T-cell (primary cell): Measurements from ENCODE around the gene LRRC72. TPM values are rescaled to one million over a fixed set of nuclear protein-coding genes. Genes with fewer than 3 reads are reported as not detected.

Experiments used
- ATAC-seq, 4 experiments: fragments of 200-7000 bp in 3 of 4; fragments of 150-1000 bp in 1 of 4; cut with Tn5 transposase; replicated peaks in 1 of 4; 1 replicate in 3 of 4; 2 replicates in 1 of 4; pipeline ENCODE4 v1.10.0; 2021; ENCODE audit warnings: moderate library complexity in 3 of 4, mild to moderate bottlenecking in 2 of 4, moderate number of reproducible peaks in 1 of 4
- CTCF ChIA-PET, 2 donors: fragments of 300-600 bp; sonication (Branson Sonifier 250); formaldehyde crosslinking; loops; one replicate each; lab custom pipeline; 2022; ENCODE audit warnings: antibody characterized with exemption in 2 of 2; lab: Charles Lee
- POLR2A ChIA-PET, 2 donors: fragments of 300-600 bp; sonication (Branson Sonifier 250); formaldehyde crosslinking; loops; one replicate each; lab custom pipeline; 2022; ENCODE audit warnings: antibody characterized with exemption in 2 of 2; lab: Charles Lee
- DNase-seq, 35 experiments: peaks; one replicate each; pipeline versions ENCODE4 v3.0.0 to v3.0.0-alpha.2; 2013 to 2023
- H3K27ac ChIP-seq: one replicate; pipeline ENCODE4 v1.5.1; 2013; ENCODE audit warnings: low read length
- H3K27me3 ChIP-seq, 2 experiments: replicated peaks in 1 of 2; 1 replicate in 1 of 2; 2 replicates in 1 of 2; pipeline versions ENCODE4 v1.6.1 to v1.7.0; 2013; ENCODE audit warnings: low read length in 1 of 2, mixed read lengths in 1 of 2; ENCODE audit not compliant: control insufficient read depth in 2 of 2, insufficient read depth in 2 of 2; ENCODE audit errors: extremely low read depth in 1 of 2
- H3K36me3 ChIP-seq, 2 donors: 1 replicate in 1 of 2; 2 replicates in 1 of 2; pipeline versions ENCODE4 v1.6.1 to v1.7.0; 2013; ENCODE audit warnings: low read length in 1 of 2; ENCODE audit not compliant: control insufficient read depth in 2 of 2, insufficient read depth in 1 of 2; ENCODE audit errors: extremely low read depth in 1 of 2
- H3K4me1 ChIP-seq, 2 experiments: 1 replicate in 1 of 2; 2 replicates in 1 of 2; pipeline versions ENCODE4 v1.6.1 to v1.7.0; 2013; ENCODE audit warnings: low read length in 2 of 2, mixed read lengths in 1 of 2; ENCODE audit not compliant: insufficient read depth in 2 of 2, control insufficient read depth in 1 of 2; ENCODE audit errors: extremely low read depth in 1 of 2
- H3K4me3 ChIP-seq, 2 donors: 1 replicate in 1 of 2; 2 replicates in 1 of 2; pipeline versions ENCODE4 v1.5.1 to v1.7.0; 2013; ENCODE audit warnings: mild to moderate bottlenecking in 2 of 2, low read length in 1 of 2, moderate library complexity in 1 of 2; ENCODE audit not compliant: control insufficient read depth in 1 of 2; ENCODE audit errors: extremely low read depth in 1 of 2
- H3K9me3 ChIP-seq: 2 replicates; pipeline ENCODE4 v1.7.0; 2013
- H3K27ac Mint-ChIP-seq, 2 donors: one replicate each; pipeline ENCODE4 v1.8.0; 2020 to 2021; ENCODE audit warnings: mild to moderate bottlenecking in 2 of 2, mixed read lengths in 2 of 2
- H3K27me3 Mint-ChIP-seq, 2 donors: one replicate each; pipeline ENCODE4 v1.8.0; 2021 to 2022; ENCODE audit warnings: mixed read lengths in 2 of 2
- H3K36me3 Mint-ChIP-seq: one replicate; pipeline ENCODE4 v1.8.0; 2021; ENCODE audit warnings: mixed read lengths
- H3K4me1 Mint-ChIP-seq, 3 donors: one replicate each; pipeline ENCODE4 v1.8.0; 2020 to 2022; ENCODE audit warnings: mixed read lengths in 3 of 3, mild to moderate bottlenecking in 1 of 3
- H3K4me3 Mint-ChIP-seq, 3 donors: one replicate each; pipeline ENCODE4 v1.8.0; 2020 to 2022; ENCODE audit warnings: mild to moderate bottlenecking in 3 of 3, mixed read lengths in 3 of 3, moderate library complexity in 3 of 3
- H3K9me3 Mint-ChIP-seq, 3 donors: one replicate each; pipeline ENCODE4 v1.8.0; 2020 to 2022; ENCODE audit warnings: mixed read lengths in 3 of 3
- WGBS: methylation state at CpG from one replicate; pipeline ENCODE4 v1.1.5; 2013; ENCODE audit warnings: missing lambda C conversion rate; ENCODE audit not compliant: insufficient coverage; 5-methylcytosine and 5-hydroxymethylcytosine counted together
- total RNA-seq, 35 experiments: library from RNA in 6 of 35; stranded (reverse) in 6 of 35; fragments of 120-200 nt in 1 of 35; gene quantifications; one replicate each; pipeline versions ENCODE4 v1.2.1 to v1.2.4 and lab custom pipeline; 2013 to 2026

Gene LRRC72
- total RNA-seq, 5 donors from 2014 or later (not counting 1 experiment from before 2014, with no cell fraction given), result not detected

DNA sequence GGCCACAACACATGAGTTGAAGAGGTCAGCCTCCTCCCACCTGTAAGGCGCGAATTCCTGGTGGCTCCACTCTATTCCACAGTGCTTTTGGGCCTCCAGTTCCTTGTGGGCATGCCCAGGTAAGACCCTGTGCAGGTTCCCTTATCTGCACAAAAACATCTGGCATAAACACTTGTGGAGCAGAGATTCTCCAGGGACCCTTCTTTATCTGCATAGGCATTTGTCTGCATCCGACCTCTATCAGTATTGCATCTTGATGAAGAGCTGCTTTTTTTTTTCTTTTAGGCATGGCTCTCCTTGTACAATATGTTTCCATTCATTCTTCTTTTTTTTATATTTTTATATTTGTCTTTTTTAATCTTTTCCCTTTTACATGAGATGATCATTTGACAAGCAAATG lies 60.5 kb downstream of the LRRC72 start:
- H3K27ac Mint-ChIP-seq, result no peak overlapping the region
- no peaks in the 10 kb centered on the region for H3K4me1 ChIP-seq
- H3K4me3 ChIP-seq, result no peak overlapping the region
- no peaks in the 10 kb centered on the region for H3K36me3 Mint-ChIP-seq
- H3K27me3 Mint-ChIP-seq, result peaks cover 5% of the 10 kb centered on the region in 2 donors
- H3K4me3 Mint-ChIP-seq, result no peak overlapping the region
- no peak for ATAC-seq
- no peak overlapping the region for H3K27ac ChIP-seq
- H3K27me3 ChIP-seq, result peaks cover 0 to 19% of the 10 kb centered on the region in 2 experiments
- CTCF ChIA-PET, result interaction anchor here (0.6 to 0.9 kb wide), 3 partner anchors 22 to 1694 kb away, joined by 3 to 4 read pairs (median 3); no protein-coding TSS in a partner anchor
- DNase-seq, result no peak
- no peaks in the 10 kb centered on the region for H3K9me3 ChIP-seq
- 95% methylated on average over 2 of the region's 3 CpGs for WGBS
- peaks cover 0 to 1% (median 0%) of the 10 kb centered on the region in 3 donors for H3K4me1 Mint-ChIP-seq
- H3K36me3 ChIP-seq, result no peaks in the 10 kb centered on the region
- POLR2A ChIA-PET, result no interaction called here
- H3K9me3 Mint-ChIP-seq, result no peaks in the 10 kb centered on the region

DNA sequence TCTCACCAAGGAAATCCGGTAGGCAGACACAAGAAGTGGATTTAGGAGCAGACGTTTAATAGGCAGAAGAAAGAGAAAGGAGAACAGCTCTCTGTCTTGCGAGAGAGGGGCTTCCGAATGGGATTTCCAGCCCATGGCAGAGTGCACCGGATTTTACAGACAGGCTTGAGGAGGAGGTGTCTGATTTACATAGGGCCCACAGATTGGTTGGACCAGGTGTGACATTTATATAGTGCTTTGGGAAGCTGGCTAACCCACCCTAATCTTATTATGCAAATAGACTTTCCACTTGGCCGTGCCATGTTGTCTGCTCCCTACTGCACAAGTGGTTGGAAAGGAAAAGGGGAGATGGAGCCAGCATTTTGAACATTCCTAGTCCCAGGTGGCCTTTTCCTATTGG lies 61.2 kb downstream of the LRRC72 start:
- Histone ChIP-seq H3K27ac (no peak overlapping the region), H3K4me1 (no peaks in the 10 kb centered on the region), H3K36me3 (no peaks in the 10 kb centered on the region), H3K4me3 (no peak overlapping the region), H3K27me3 (peaks cover 0 to 19% of the 10 kb centered on the region in 2 experiments), H3K9me3 (no peaks in the 10 kb centered on the region)
- DNase-seq (no peak), ATAC-seq (no peak)
- H3K27ac Mint-ChIP-seq, result no peak overlapping the region
- no peaks in the 10 kb centered on the region for H3K36me3 Mint-ChIP-seq
- H3K4me1 Mint-ChIP-seq, result peaks cover 0 to 1% (median 0%) of the 10 kb centered on the region in 3 donors
- H3K4me3 Mint-ChIP-seq, result no peak overlapping the region
- ChIA-PET CTCF (interaction anchor here (0.7 to 0.9 kb wide), 2 partner anchors 23 to 1695 kb away, joined by 3 read pairs; no protein-coding TSS in a partner anchor), POLR2A (no interaction called here)
- H3K27me3 Mint-ChIP-seq, result peaks cover 5% of the 10 kb centered on the region in 2 donors
- WGBS, result 91% methylated on average over 2 of the region's 6 CpGs
- no peaks in the 10 kb centered on the region for H3K9me3 Mint-ChIP-seq

DNA sequence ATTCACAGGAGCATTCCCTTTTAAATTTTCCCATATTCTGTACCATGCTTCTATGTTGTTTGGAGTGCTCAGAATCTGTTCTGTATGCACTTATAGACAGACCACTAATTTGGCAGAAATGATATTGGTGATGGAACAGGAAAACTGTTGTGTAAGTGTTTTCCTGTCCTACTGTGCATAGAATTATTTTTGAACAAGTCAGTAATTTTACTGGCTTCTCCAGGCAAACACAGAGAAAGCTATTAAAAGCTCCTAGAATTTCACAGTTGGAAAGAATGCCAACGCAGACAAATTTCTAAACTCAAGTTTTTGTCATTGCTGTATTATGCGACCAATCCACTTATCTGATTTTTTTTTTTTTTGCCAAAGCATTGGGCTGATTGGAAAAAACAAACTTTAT lies 63.3 kb downstream of the LRRC72 start:
- Mint-ChIP-seq H3K4me1 (peaks cover 0 to 1% (median 0%) of the 10 kb centered on the region in 3 donors), H3K36me3 (no peaks in the 10 kb centered on the region), H3K9me3 (no peaks in the 10 kb centered on the region), H3K4me3 (no peak overlapping the region), H3K27me3 (peaks cover 0 to 1% of the 10 kb centered on the region in 2 donors), H3K27ac (no peak overlapping the region)
- Histone ChIP-seq H3K27ac (no peak overlapping the region), H3K9me3 (no peaks in the 10 kb centered on the region), H3K4me1 (no peaks in the 10 kb centered on the region), H3K4me3 (no peak overlapping the region), H3K36me3 (no peaks in the 10 kb centered on the region), H3K27me3 (peaks cover 0 to 10% of the 10 kb centered on the region in 2 experiments)
- POLR2A ChIA-PET, result no interaction called here
- 86% methylated on average over 1 of the region's 2 CpGs for WGBS
- CTCF ChIA-PET, result no interaction called here
- DNase-seq, result no peak
- ATAC-seq, result no peak

DNA sequence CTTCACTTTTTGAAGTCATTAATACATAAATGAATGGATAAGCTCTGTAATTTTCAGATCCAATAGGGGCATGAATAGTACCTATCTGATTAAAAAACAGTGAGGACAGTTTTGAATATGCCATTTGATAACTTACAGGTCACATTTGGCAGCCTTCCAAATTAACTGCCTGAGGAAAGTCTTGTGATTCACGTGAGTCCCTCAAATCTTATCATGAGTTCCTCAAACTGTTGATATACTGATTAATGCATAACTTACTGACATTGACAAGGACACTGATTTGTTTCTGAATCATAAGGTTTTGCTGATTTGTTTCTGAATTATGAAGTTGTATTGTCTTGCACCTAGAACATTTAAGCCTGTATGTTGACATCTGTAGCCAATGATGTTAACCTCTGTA lies 63.8 kb downstream of the LRRC72 start:
- peaks cover 0 to 7% of the 10 kb centered on the region in 2 experiments for H3K27me3 ChIP-seq
- H3K4me1 ChIP-seq, result no peaks in the 10 kb centered on the region
- no peaks in the 10 kb centered on the region for H3K36me3 ChIP-seq
- no CpG with 5 or more reads among the region's 1 CpG for WGBS
- CTCF ChIA-PET, result no interaction called here
- no peak overlapping the region for H3K4me3 ChIP-seq
- no peaks in the 10 kb centered on the region for H3K36me3 Mint-ChIP-seq
- peaks cover 0 to 1% (median 0%) of the 10 kb centered on the region in 3 donors for H3K4me1 Mint-ChIP-seq
- no peaks in the 10 kb centered on the region for H3K9me3 ChIP-seq
- DNase-seq (no peak), ATAC-seq (no peak)
- H3K27me3 Mint-ChIP-seq, result peaks cover 0 to 1% of the 10 kb centered on the region in 2 donors
- H3K4me3 Mint-ChIP-seq, result no peak overlapping the region
- H3K27ac ChIP-seq, result no peak overlapping the region
- no peaks in the 10 kb centered on the region for H3K9me3 Mint-ChIP-seq
- POLR2A ChIA-PET, result no interaction called here
- no peak overlapping the region for H3K27ac Mint-ChIP-seq

DNA sequence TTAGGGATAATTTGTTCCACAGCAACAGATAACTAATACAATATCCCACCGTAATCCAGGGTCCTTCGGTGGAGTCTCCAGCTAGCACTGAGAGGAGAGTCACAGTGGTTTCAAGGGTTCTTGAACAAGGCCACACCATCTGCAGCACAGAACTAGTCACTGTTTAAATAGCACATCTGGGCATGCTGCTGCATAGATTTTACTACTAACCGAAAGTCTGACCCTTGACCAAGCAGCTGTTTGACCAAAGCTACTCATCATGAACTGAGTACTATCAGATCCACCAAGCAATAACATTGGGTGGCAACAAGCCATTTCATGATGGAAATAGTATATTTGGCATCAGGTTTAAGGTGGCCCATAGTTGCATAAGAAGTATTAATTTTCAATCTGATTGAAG lies 65.8 kb downstream of the LRRC72 start:
- H3K4me1 ChIP-seq, result no peaks in the 10 kb centered on the region
- ChIA-PET POLR2A (no interaction called here), CTCF (no interaction called here)
- DNase-seq, result no peak
- no CpG with 5 or more reads among the region's 3 CpGs for WGBS
- Mint-ChIP-seq H3K36me3 (peaks cover 4% of the 10 kb centered on the region), H3K4me1 (no peaks in the 10 kb centered on the region), H3K9me3 (no peaks in the 10 kb centered on the region), H3K27ac (no peak overlapping the region), H3K27me3 (no peaks in the 10 kb centered on the region), H3K4me3 (no peak overlapping the region)
- H3K9me3 ChIP-seq, result no peaks in the 10 kb centered on the region
- no peak overlapping the region for H3K27ac ChIP-seq
- no peak overlapping the region for H3K4me3 ChIP-seq
- ATAC-seq, result no peak
- no peaks in the 10 kb centered on the region for H3K27me3 ChIP-seq
- no peaks in the 10 kb centered on the region for H3K36me3 ChIP-seq

DNA sequence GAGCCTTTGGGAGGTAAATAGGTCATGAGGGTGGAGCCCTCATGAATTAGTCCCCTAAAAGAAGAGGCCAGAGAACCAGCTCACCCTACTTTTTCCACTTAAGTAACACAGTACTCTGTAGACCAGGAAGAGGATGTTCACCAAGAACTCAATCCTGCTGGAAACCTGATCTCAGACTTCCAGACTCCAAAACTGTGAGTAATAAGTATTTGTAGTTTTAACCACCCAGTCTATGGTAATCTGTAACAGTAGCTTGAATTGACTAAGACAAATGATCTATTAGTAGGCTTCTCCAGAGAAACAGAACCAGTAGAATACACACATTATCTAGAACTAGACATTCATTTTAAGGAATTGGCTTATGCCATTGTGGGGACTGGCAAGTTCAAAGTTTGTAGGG lies 67.4 kb downstream of the LRRC72 start:
- no peak overlapping the region for H3K27ac ChIP-seq
- peaks cover 10% of the 10 kb centered on the region for H3K36me3 Mint-ChIP-seq
- ChIA-PET CTCF (no interaction called here), POLR2A (no interaction called here)
- no peaks in the 10 kb centered on the region for H3K36me3 ChIP-seq
- H3K4me1 Mint-ChIP-seq, result no peaks in the 10 kb centered on the region
- H3K9me3 Mint-ChIP-seq, result no peaks in the 10 kb centered on the region
- no peak for ATAC-seq
- no peak overlapping the region for H3K4me3 Mint-ChIP-seq
- H3K27me3 ChIP-seq, result no peaks in the 10 kb centered on the region
- H3K9me3 ChIP-seq, result no peaks in the 10 kb centered on the region
- no peaks in the 10 kb centered on the region for H3K4me1 ChIP-seq
- H3K27me3 Mint-ChIP-seq, result no peaks in the 10 kb centered on the region
- no peak for DNase-seq
- H3K4me3 ChIP-seq, result no peak overlapping the region
- no peak overlapping the region for H3K27ac Mint-ChIP-seq

DNA sequence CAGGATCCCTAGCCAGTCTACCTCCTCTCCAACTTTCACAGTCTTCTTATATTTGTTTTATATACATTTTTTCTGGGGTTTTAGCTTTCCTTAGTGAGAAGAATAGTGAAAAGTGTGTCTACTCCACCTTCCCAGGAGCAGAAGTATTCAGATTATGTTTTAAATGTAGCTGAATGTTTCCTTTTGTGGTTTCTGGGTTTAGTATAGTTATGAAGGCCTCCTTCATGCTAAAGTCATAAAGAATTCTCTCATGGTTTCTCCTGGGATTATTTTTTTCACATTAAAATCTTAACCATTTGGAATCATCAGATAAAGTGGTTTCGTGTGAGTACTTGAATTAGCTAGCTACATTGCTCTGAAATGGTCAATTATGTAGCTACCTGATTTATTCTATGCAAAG lies 68.1 kb downstream of the LRRC72 start:
- H3K27ac Mint-ChIP-seq, result no peak overlapping the region
- no peaks in the 10 kb centered on the region for H3K9me3 ChIP-seq
- CTCF ChIA-PET, result no interaction called here

More for the DNA sequence above, 68.1 kb downstream of the LRRC72 start:
- H3K36me3 Mint-ChIP-seq, result peaks cover 15% of the 10 kb centered on the region
- ATAC-seq, result no peak
- no peaks in the 10 kb centered on the region for H3K4me1 Mint-ChIP-seq
- peaks cover 0 to under 1% of the 10 kb centered on the region in 2 donors for H3K36me3 ChIP-seq
- no peaks in the 10 kb centered on the region for H3K4me1 ChIP-seq
- whole genome bisulfite sequencing, result no CpG with 5 or more reads among the region's 1 CpG
- H3K4me3 ChIP-seq, result no peak overlapping the region
- DNase-seq, result no peak
- POLR2A ChIA-PET, result no interaction called here
- H3K4me3 Mint-ChIP-seq, result no peak overlapping the region
- no peaks in the 10 kb centered on the region for H3K9me3 Mint-ChIP-seq
- H3K27ac ChIP-seq, result no peak overlapping the region
- no peaks in the 10 kb centered on the region for H3K27me3 ChIP-seq
- no peaks in the 10 kb centered on the region for H3K27me3 Mint-ChIP-seq
